Activated CD4-positive, alpha-beta T cell treated with anti-CD3 and anti-CD28 coated beads for 48 hours (primary cell): Measurements from ENCODE around the gene C1orf116.

Source experiments
- DNase-seq: peaks from one replicate; pipeline ENCODE4 v3.0.0-alpha.2; 2020

C1orf116 gene

DNA sequence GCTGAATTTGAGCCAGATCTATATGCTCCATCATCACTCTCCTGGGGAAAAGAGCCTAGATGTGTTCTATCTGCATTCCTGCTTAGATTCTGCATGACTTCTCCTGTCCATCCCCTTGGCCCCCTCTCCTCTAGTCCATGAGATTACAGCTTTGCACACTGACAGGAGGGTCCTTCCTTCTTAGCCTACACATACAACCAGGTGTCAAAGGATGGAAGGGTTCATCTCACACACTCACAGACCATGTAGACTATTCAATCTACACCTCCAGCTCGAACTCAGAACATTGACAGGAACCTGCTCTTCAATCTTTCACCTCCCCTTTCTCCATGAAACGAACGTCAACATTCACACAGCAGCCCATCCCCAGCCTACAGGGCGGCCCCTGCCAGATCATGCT, 13.8 kb downstream of the C1orf116 start:
- DNase-seq, result no peak

DNA sequence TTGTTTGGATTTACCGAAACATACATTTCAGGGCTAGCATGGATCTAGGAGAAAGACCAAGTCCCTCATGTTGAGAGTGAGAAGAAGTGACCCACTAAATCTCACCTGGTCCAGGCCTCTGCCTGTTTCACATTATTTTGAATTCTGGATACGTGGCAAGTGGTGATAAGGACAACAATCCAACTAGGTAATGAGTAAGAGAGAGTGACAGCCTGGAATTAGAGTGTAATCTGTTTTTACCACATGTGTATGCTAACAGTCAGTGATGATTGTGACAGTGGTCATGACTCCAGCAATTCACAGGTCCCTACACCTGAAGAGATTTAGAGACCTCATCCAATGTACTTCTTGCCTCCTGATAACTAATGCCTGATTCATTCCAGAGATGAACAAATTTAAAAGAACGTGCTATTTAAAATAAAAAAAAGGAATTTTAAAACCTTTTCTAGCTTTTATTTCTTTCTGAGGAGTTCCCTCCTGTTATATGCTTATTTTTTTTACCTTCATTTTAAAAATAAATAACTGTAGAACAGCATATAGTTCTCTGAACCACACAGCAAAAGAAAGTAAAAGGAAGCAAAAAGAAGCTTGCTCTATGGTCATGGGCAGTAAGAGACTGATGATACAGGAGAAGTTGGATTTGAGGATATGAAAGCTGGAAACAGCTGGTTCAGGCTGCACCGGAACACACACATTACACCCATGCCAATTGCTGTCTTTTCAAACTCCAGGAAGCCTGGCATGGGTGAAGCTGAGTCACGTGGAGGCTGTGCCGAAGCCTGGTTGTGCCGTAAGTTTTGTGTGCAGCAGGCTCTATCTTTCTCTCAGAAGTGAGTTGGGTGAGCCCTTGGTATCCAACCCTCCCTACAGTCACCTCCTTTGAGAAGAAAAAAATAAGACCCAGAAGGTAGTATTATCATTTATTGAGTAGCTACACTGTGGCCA, 14.7 kb downstream of the C1orf116 start:
- DNase-seq, result no peak

DNA sequence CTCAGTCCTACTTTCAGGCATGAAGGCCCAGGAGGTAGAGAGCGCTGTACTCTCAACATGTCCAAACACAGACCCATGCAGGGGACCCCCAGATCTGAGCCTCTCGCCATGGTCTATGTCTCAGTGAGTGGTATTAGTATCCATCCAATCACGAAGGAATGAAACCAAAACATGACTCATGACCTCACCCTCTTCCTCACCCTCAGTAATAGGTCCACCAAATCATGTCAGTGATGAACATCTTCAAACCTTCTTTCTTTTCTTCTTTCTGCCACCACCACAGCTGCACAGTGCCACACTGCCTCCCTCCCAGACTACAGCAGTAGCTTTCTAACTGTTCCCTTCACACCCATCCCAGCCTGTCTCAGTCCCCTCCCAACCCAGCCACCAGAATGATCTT, 16.8 kb downstream of the C1orf116 start:
- DNase-seq, result no peak

DNA sequence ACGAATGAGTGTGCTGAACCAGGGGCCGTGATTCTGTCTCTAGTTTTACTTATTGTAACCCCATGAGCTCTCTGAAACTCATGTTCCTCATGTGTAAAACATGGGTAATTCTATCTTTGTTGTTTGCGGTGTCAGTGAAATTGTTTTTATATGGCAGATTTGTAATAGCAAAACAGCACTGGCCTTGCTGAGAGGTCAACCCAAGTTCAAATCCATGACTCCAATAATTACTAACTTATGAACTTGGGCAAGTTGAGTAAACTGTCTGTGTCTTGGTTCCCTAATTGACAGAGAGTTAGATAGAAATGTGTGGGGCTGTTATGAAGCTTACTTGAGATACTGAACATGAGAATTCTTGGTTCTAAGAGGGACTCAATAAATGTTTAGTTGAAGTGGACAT, 17.8 kb downstream of the C1orf116 start:
- no peak for DNase-seq

DNA sequence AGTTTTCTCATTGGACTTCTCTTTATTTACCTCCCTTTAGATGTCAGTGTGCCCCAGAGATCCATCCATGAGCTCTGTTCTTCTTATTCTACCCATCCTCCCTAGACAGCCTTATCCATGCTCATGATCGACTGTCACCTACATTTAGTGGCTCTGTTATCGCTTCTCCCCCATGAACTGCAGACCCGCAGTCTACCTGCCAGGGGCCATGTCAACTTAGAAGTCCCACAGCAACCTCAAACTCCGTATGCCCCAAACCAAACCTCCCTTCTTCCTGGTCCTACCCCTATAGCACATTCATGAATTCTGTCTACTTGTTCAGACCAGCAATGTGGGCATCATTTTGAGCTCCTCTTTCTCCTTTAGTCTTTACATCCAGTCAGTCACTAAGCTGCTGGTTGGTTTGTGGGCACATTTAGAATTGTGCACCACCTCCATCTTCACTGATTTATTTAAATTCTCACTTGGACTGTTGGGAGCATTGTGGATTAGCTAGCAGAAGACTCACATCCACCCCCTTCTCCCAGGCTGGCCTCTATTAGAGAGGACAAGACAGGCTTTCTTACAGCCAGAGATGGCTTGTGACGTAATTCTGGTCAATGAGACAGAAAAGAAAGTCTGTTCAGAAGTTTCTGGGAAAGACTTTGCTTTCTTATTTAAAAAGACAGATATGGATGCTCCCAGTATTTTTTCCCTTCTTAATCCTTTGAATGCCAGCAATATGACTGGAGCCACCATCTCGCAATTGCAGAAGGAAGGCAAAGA, 19.1 kb downstream of the C1orf116 start:
- DNase-seq, result no peak

DNA sequence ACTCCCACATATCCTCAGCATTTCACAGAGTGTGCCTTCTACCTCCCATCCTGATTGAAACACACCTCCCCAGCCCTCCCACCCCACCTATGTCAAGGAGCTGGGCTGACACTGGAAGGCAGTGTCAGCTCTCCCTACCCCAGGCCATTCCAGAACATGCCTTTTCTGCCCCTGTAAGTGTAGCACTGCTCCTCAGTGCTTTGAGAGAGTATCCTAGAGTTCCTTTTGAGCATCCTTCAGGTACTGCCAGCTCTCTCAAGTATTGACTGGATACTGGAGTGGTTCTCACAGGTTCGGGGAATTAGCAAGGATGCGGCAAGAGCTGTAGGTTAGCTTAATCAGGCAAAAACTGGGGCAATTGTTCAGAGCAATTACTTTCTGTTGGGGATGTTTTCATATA, 21.8 kb downstream of the C1orf116 start:
- DNase-seq, result no peak

DNA sequence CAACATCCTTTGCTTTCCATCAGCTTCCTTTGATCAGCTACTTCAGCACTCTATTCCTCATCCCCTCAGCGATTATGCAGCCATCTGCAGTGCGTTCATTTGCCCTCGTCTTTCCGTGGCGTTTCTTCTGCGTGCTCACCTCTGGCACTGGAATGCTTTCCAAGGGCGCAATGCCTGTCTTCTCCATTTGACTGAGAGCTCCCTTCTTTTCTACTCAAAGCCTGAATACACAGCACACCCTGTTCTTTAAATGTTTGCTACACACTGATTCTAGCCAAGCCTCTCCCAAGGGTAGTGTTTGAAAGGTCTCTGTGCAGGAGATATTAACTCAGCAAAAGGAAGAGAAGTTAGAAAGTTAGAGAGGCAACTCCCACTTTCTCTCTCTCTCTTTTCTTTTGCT, 22.6 kb downstream of the C1orf116 start:
- DNase-seq, result no peak

DNA sequence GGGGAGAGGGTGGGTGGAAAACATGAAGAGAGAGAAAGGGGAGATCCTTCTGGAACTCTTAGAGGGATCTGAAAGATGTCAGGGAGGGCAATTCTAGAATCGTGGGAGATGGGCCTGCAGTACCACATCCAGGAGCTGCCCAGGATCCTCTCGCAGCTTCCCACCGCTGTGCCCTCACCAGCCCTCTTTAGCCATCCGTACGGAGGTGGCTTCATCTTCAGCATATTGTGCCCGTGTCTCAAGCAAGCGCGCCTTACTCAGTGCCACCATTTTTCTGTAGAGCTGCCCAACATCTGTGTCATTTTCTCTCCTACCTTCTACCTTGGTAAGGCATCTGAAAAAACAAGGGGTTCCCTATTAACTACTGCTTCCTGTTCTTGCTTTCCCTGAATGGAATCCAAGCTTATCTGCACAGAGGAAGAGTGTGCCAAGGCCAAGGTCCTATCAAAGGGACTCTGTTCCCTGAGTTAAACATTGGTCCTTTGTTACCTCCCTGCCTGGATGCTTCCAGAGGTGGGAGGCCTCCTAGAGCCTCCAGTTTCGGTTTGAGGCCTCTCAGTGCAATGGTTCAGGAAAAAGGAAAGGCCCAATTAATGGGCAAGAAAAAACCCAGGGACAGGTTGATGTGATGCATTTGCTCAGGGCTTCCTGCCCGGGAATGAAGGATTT, 23.2 kb downstream of the C1orf116 start:
- no peak for DNase-seq

DNA sequence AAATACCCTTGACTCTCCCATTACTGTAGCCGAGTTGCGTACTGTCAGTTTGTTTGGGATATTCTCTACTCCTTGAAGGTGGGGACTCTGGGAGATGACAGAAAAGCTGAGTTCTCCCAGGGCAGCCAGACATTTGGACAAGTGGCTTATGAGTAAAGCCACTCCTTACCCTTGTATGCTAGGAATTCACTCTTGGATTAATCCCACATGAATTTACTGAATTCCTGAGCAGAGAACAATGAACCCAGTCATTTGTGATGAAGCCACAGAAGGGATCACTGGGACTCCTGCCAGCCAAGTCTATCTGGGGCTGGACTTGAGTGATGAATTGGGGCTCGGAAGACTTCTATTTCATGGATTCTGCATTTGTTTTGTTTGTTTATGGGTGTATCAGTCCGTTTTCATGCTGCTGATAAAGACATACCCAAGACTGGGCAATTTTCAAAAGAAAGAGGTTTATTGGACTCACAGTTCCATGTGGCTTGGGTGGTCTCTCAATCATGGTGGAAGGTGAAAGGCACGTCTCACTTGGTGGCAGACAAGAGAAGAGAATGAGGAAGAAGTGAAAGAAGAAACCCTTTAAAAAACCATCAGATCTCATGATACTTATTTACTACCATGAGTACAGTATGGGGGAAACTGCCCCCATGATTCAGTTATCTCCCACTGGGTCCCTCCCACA, 25.1 kb downstream of the C1orf116 start:
- DNase-seq, result no peak

DNA sequence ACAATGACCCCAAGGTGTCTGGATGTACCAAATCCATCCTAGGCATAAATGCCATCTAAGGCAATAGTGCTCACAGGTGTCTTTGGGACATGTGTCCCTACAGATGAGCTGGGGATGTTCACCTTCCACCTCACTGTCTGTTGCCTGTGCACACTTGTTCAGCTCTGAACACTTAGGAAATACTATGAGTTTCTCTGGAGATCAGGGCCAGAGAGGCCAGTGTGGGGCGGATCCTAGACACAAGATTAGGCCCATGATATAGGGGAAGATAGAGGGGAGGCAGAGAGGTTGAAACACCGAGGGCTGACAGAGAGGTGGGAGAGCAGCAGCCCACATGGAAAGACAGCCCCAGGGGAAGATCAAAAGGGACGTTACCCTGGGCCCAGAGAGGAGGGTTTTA, 25.6 kb downstream of the C1orf116 start:
- DNase-seq, result no peak

DNA sequence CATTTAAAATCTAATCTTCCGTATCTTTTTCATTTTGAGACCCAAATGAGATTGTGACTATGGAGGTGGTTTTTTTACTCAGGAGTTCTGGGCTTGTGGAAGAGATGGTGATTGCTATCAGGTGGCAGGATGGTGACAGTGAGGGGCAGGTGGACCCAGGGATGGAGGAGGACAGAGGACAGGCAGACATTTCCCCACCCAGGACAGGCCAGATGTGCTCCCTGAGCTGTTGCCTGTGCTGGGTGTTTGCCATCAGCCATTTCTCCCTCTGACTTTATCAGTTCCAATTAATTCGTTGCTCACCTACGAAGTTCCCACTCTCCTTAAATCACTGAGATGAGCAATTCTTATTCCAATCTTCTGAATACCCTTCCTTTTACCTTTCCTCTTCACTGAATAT, 26.5 kb downstream of the C1orf116 start:
- no peak for DNase-seq

DNA sequence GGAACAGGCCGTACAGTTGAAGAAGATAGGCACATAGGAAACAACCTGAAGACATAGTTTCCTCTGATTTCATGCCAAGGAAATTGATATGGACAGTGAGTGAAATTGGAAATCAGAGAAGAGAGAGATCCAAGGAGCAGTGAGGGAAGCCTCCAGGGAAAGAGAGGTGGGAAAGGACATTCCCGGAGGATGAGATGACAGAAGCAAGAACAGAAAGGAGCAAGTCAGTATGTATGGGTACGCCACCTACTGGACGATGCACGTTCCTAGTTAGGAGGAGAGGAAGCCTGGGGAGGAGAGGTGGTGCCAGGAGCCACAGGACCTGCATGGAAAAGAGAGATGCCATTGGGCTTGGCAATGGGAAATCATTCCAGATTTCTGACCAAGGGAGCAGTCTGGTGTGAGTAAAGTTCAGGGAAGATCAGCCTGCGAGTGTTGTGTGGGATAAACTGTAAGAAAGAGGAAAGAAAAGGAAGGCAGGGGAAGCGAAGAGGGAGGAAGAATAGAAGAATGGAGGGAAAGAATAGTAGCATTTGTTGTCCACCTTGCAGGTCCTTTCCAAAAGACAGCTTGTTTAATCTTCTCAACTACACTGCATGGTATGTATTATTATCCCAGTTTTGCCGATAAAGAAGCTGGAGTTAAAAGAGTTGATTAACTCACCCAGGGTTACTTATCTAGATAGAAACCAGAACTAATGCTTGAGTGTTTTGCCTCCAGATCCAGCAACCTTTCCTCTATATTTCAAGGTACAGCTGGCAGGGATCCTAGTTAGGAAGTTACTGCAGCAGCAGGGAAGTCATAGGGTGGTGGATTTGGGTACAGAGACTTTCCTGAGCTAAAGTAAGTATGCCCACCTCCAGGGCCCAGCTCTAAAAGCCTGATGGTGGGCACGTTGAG, 27.4 kb downstream of the C1orf116 start:
- DNase-seq, result peak; percentile 55

DNA sequence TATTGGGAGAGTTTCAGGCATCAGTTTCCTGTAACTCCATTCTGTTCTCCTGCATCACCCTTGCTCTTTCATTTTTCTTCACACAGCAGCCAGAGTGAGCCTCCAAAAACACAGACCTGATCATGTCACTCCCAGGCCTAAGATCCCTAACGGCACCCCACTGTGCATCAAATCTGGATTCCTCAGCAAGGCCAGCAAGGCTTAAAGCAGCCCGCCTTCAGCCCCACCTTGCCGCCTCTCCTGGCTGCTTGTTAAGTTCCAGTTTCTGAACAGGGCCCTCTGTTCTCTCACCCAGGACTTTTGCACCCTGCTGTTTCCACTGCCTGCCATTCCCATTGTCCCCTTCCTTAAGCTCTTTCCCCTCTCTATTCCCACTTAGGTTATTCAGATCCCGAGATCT, 29.3 kb downstream of the C1orf116 start:
- no peak for DNase-seq

DNA sequence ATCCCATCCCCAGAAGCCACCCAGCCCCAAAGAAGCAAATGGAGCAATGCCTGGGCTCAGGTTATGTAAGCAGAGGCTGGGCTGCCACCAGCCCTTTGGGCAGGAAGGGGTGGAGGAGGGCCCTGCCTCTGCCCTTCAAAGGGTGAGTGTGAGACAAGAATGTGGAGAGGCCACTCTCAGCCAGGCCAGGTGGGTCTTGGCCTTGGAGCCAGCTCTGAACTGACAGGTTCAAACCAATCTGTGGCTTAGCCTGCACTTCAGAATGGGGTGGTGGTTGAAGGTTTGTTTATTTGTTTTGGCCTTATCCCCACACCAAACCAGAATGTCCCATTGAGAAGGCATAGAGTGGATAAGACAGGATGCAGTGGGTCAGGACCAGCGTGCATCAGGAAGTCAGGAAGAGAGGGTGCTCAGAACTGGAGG, 29.8 kb downstream of the C1orf116 start:
- no peak for DNase-seq

DNA sequence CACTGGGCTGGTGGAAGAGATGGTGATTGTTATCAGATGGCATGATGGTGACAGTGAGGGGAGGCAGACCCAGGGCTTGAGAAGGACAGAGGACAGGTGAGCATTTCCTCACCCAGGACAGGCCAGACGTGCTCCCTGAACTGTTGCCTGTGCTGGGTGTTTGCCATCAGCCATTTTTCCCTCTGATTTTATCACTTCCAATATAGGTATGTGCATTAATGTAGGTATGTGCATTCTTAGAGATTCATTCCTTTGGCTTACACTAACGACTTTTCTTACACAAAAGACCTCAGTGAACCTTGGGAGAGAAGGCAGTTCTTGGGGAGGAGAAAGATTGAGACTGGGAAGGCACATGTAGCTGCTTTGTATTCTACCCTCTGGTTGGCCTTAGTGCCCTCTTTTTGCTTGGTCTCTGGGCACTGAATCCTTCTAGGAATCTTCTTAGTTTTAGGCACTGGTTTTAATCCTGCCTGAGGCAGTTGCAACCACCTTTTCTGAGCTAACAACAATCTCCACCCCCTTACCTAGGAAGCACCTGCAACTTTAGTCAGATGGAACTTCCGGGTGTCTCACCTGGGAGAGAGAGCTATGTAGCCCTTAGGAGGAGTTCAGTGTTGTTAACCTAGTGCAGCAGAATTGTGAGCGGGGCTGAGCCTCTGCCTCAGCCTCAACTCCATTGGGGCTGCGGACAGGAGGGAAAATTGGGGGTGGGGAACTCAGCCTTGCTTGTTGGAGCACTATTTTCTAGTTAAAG, 30.9 kb downstream of the C1orf116 start:
- DNase-seq, result no peak

DNA sequence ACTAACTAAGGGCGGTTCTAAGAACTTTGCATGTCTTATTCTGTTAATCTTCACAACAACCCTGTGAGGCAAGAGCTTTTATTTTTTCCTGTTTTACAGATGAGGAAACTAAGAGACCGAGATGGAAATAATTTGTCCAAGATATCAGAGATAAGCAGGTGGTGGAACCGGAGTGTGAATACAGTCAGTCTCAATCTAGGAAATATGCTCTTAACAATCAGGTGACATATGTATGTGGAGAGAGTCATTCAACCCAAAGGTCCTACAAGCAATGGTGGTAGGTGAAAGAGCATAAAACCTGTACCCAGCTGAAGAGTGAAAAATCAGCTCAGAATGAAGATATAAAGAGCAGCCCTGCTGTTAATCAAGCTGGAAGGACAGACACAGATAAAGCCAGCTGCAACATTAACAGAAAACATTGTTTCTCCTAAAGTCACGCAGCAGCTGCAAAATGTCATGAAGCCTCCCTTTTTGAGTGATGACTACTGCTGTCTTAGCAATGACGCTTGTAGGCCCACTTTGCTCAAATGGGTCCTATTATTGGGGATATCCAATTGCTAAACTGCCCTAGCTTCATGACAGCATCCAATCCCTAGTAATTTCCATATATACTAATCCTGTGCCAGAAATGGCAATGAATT, 31.8 kb downstream of the C1orf116 start:
- DNase-seq, result no peak

DNA sequence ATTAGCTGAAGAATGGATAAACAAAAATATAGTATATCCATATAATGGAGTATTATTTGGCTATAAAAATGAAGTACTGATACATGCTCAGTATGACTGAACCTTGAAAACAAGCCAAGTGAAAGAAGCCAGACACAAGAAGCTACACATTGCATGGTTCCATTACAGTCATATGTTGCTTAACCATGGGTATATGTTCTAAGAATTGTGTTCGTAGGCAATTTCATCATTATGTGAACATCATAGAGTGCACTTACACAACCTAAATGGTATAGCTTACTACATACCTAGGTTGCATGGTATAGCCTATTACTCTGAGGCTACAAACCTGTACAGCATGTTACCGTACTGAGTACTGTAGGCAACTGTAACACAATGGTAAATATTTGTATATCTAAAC, 33.7 kb downstream of the C1orf116 start:
- no peak for DNase-seq

DNA sequence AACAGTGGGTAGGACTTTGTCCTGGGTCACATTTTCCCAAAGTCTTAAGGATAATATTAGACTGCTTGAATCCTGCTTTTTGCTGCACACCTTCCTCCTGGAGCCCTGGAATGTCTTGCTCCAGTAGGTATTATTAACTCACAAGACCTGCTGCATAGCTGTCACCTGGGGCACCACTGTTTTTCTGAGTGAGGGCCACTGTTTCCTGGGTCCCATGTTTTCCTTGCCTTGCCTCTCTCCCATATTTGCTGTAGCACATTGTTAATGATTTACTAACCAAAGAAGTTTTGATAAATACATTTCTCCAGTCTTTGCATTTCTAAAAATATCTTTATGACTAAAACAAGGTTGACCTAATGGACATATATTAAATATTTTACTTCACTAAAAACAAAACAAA, 39.8 kb downstream of the C1orf116 start:
- DNase-seq, result no peak

DNA sequence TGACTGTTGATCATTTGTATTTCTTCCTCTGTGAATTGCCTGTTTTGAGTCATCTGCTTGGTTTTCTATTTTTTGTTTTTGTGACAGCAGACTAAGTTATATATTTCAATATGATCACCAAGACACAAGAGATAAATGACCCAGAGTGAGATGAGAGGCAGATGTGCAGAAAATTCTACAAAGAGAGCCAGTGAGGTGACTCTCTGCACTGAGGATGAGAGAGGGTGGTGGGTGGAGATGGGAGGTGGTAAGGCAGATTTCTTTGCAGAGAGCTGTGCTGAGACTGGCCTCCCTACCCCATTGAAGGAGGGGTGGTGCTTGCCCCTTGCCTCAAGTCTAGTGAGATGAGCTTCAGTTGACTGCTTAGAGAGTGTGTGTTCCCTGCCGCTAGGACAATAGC, 44.7 kb downstream of the C1orf116 start:
- DNase-seq, result no peak

DNA sequence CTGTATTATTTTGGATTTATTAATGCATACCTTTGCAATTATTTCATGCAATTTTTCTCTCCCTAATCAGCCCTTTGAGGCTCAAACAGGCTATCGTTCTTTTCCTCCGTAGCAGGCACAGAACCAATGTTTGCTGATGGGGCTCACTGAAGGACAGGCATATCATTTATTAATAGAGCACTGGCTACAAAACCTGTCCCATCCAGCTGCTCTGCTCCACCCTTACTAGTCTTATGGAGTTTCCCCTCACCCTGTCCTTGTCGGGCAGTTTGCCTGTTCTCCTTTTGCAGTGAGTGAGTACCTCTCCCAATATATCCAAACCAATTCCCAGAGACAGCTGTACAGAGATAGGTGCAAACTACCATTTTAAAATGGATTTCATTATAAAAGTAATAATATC, 45.7 kb downstream of the C1orf116 start:
- no peak for DNase-seq

DNA sequence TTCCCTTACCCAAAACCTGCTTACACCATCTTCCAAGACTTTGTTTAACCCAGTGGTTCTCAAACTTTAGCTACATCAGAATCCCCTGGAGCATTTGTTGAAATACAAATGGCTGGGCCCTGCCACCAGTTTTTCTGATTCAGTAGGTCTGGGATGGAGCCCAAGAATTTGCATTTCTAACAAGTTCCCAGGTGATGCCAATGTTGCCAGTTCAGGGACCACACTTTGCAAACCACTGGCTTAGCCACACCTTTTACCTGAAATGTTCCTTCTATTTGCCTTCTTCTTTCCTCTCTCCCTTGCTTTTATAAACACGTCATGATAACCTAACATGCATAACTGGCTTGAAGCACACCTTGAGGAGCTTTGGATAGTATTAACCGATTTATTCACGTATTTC, 46.2 kb downstream of the C1orf116 start:
- DNase-seq, result no peak
